ENCODE measurements around the gene RXRB.

RXRB gene

GRCh38 chr6:33176906-33177305 lies 23.6 kb downstream of the RXRB start:
- no peak for DNase-seq (ENCODE audit: low read depth, low spot score)

- no peak for DNase-seq (ENCODE audit: low read depth, low spot score)
Observed at GRCh38 chr6:33175436-33176069, 24.9 kb downstream of the RXRB start.

- no peak for DNase-seq (ENCODE audit: low read depth, low spot score)
Observed at GRCh38 chr6:33174784-33175183, 25.7 kb downstream of the RXRB start.

GRCh38 chr6:33173535-33174180 lies 26.8 kb downstream of the RXRB start:
- DNase-seq (ENCODE audit: low read depth, low spot score): no peak

GRCh38 chr6:33172688-33173534 lies 27.6 kb downstream of the RXRB start:
- DNase-seq (ENCODE audit: low read depth, low spot score): no peak

GRCh38 chr6:33171880-33172687 lies 28.4 kb downstream of the RXRB start:
- DNase-seq (ENCODE audit: low read depth, low spot score): no peak

GRCh38 chr6:33171016-33171879 lies 29.2 kb downstream of the RXRB start:
- DNase-seq (ENCODE audit: low read depth, low spot score): no peak

- no peak for DNase-seq (ENCODE audit: low read depth, low spot score)
Observed at GRCh38 chr6:33170176-33171015, 30.1 kb downstream of the RXRB start.

- DNase-seq (ENCODE audit: low read depth, low spot score): no peak
Observed at GRCh38 chr6:33169291-33170175, 30.9 kb downstream of the RXRB start.

GRCh38 chr6:33168639-33169038 lies 31.8 kb downstream of the RXRB start:
- DNase-seq (ENCODE audit: low read depth, low spot score): no peak

- no peak for DNase-seq (ENCODE audit: low read depth, low spot score)
Observed at GRCh38 chr6:33168284-33168601, 32.2 kb downstream of the RXRB start.

GRCh38 chr6:33167374-33168283 lies 32.8 kb downstream of the RXRB start:
- no peak for DNase-seq (ENCODE audit: low read depth, low spot score)

GRCh38 chr6:33166811-33167210 lies 33.7 kb downstream of the RXRB start:
- no peak for DNase-seq (ENCODE audit: low read depth, low spot score)

- no peak for DNase-seq (ENCODE audit: low read depth, low spot score)
Observed at GRCh38 chr6:33166363-33166762, 34.1 kb downstream of the RXRB start.

GRCh38 chr6:33165581-33166258 lies 34.7 kb downstream of the RXRB start:
- no peak for DNase-seq (ENCODE audit: low read depth, low spot score)

- no peak for DNase-seq (ENCODE audit: low read depth, low spot score)
Observed at GRCh38 chr6:33164665-33165373, 35.6 kb downstream of the RXRB start.

GRCh38 chr6:33164176-33164575 lies 36.3 kb downstream of the RXRB start:
- DNase-seq (ENCODE audit: low read depth, low spot score): no peak
